Measurements from ENCODE around the gene IL1RAPL1.

The IL1RAPL1 gene

DNA sequence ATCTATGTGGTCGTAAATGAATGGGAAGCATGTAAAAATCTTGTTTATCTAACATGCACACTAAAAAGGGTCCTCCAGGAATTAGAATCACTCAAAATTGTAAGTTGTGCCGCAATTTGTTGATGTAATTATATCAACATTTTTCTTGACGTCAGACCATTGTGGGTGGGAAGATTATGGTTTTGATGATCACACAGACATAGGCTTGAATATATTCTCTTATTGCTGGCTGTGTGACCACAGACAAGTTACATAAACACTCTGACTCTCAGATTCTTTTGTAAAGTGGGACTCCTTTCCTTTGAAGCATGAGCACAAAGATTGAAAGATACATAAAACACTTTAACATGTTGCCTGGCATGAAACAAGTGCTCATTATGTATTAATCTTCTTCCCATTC lies 51.5 kb downstream of the IL1RAPL1 start:
- Histone ChIP-seq H3K36me3 (ENCODE audit: low read length) (no peaks in the 10 kb centered on the region), H3K9me2 (replicated peaks; ENCODE audit: insufficient read depth, low read length) (no peaks in the 10 kb centered on the region), H3K9ac (ENCODE audit: low read length) (no peak overlapping the region), H3K9me3 (ENCODE audit: insufficient read depth, low read length) (no peaks in the 10 kb centered on the region), H4K20me1 (ENCODE audit: low read depth, low read length) (no peaks in the 10 kb centered on the region), H3K4me2 (ENCODE audit: low read depth, low read length, poor library complexity, severe bottlenecking) (no peak overlapping the region), H3K79me2 (ENCODE audit: insufficient read depth, low read length) (no peaks in the 10 kb centered on the region), H3K4me3 (ENCODE audit: insufficient read depth, low read length, poor library complexity, severe bottlenecking) (no peak overlapping the region), H3K27ac (ENCODE audit: low read depth, low read length) (no peak overlapping the region), H3F3A (ENCODE audit: insufficient read depth) (no peaks in the 10 kb centered on the region), H2AFZ (ENCODE audit: low read depth, low read length, severe bottlenecking) (no peak overlapping the region), H3K27me3 (ENCODE audit: low read length) (no peaks in the 10 kb centered on the region)
- TF ChIP-seq, protein P1, sequence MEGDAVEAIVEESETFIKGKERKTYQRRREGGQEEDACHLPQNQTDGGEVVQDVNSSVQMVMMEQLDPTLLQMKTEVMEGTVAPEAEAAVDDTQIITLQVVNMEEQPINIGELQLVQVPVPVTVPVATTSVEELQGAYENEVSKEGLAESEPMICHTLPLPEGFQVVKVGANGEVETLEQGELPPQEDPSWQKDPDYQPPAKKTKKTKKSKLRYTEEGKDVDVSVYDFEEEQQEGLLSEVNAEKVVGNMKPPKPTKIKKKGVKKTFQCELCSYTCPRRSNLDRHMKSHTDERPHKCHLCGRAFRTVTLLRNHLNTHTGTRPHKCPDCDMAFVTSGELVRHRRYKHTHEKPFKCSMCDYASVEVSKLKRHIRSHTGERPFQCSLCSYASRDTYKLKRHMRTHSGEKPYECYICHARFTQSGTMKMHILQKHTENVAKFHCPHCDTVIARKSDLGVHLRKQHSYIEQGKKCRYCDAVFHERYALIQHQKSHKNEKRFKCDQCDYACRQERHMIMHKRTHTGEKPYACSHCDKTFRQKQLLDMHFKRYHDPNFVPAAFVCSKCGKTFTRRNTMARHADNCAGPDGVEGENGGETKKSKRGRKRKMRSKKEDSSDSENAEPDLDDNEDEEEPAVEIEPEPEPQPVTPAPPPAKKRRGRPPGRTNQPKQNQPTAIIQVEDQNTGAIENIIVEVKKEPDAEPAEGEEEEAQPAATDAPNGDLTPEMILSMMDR (IDR thresholded peaks at IDR 0.05; ENCODE audit: insufficient read depth, low read length, poor library complexity, severe bottlenecking): no peak
- TF ChIP-seq EZH2phosphoT487 (conservative IDR thresholded peaks at IDR 0.05; ENCODE audit: low read length): no peak

DNA sequence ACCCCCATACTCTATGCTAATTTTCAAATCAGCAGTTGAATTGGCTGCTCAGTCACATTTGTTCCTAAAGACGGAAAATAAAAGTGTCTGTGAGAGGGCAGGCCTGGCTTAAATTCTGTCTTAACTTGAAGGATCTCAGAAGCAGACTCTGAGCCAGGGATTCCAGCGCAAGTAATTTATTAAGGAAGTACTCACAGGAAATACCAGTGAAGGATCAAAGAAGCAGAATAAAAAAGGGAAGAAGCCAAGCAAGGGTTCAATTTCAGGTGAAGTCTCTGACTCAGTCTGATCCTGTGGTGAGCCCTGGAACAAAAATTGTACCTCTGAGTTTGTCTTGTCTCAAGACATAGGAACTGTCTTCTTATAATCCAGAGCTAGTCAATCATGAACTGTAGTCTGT lies 52.2 kb downstream of the IL1RAPL1 start:
- H3K4me2 ChIP-seq (ENCODE audit: low read depth, low read length, poor library complexity, severe bottlenecking): no peak overlapping the region
- TF ChIP-seq EZH2phosphoT487 (conservative IDR thresholded peaks at IDR 0.05; ENCODE audit: low read length): no peak
- TF ChIP-seq, protein P1 (IDR thresholded peaks at IDR 0.05; ENCODE audit: insufficient read depth, low read length, poor library complexity, severe bottlenecking): no peak
- H3K36me3 ChIP-seq (ENCODE audit: low read length): no peaks in the 10 kb centered on the region
- no peaks in the 10 kb centered on the region for H3K79me2 ChIP-seq (ENCODE audit: insufficient read depth, low read length)
- no peaks in the 10 kb centered on the region for H3F3A ChIP-seq (ENCODE audit: insufficient read depth)
- H3K27me3 ChIP-seq (ENCODE audit: low read length): no peaks in the 10 kb centered on the region
- no peaks in the 10 kb centered on the region for H4K20me1 ChIP-seq (ENCODE audit: low read depth, low read length)
- no peak overlapping the region for H3K9ac ChIP-seq (ENCODE audit: low read length)
- H3K9me2 ChIP-seq (replicated peaks; ENCODE audit: insufficient read depth, low read length): no peaks in the 10 kb centered on the region
- no peak overlapping the region for H3K27ac ChIP-seq (ENCODE audit: low read depth, low read length)
- H3K9me3 ChIP-seq (ENCODE audit: insufficient read depth, low read length): no peaks in the 10 kb centered on the region
- H2AFZ ChIP-seq (ENCODE audit: low read depth, low read length, severe bottlenecking): no peak overlapping the region
- no peak overlapping the region for H3K4me3 ChIP-seq (ENCODE audit: insufficient read depth, low read length, poor library complexity, severe bottlenecking)

DNA sequence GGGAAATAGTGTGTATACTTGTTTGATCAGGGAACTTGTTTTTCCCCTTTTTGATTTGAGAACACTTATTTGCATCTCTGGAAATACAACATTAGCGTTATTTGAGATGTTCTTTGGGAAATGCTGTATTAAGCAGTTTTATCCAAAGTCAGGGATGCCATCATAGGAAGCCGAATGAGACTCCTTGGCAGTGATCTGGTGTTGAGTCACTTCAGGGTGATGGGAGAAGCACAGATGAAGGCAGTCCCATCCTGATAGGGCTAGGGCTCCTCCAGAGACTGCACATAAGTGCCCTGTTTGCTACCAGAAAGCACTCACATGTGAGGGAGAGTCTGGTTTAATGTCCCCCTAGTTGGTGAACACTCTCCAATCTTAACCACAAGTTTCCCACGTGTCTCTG lies 62.3 kb downstream of the IL1RAPL1 start:
- no peak overlapping the region for H3K9ac ChIP-seq (ENCODE audit: low read length)

More for the DNA sequence above, 62.3 kb downstream of the IL1RAPL1 start:
- no peaks in the 10 kb centered on the region for H3F3A ChIP-seq (ENCODE audit: insufficient read depth)
- H3K9me2 ChIP-seq (replicated peaks; ENCODE audit: insufficient read depth, low read length): no peaks in the 10 kb centered on the region
- H4K20me1 ChIP-seq (ENCODE audit: low read depth, low read length): no peaks in the 10 kb centered on the region
- H3K9me3 ChIP-seq (ENCODE audit: insufficient read depth, low read length): no peaks in the 10 kb centered on the region
- TF ChIP-seq, protein P1 (IDR thresholded peaks at IDR 0.05; ENCODE audit: insufficient read depth, low read length, poor library complexity, severe bottlenecking): no peak
- no peak for TF ChIP-seq EZH2phosphoT487 (conservative IDR thresholded peaks at IDR 0.05; ENCODE audit: low read length)
- no peaks in the 10 kb centered on the region for H3K79me2 ChIP-seq (ENCODE audit: insufficient read depth, low read length)
- H3K27ac ChIP-seq (ENCODE audit: low read depth, low read length): no peak overlapping the region
- no peak overlapping the region for H3K4me2 ChIP-seq (ENCODE audit: low read depth, low read length, poor library complexity, severe bottlenecking)
- H3K36me3 ChIP-seq (ENCODE audit: low read length): no peaks in the 10 kb centered on the region
- no peak overlapping the region for H3K4me3 ChIP-seq (ENCODE audit: insufficient read depth, low read length, poor library complexity, severe bottlenecking)
- H2AFZ ChIP-seq (ENCODE audit: low read depth, low read length, severe bottlenecking): no peak overlapping the region
- H3K27me3 ChIP-seq (ENCODE audit: low read length): no peaks in the 10 kb centered on the region
